Mesenchymal stem cell (in vitro differentiated cells and primary cell): ENCODE results near the gene FOXA2. TPM values are rescaled to one million over a fixed set of nuclear protein-coding genes. Genes with fewer than 3 reads are reported as not detected.

Source experiments
- DNase-seq: peaks from one replicate; pipeline ENCODE4 v3.0.0-alpha.2; 2013
- H2AFZ ChIP-seq: one replicate; pipeline ENCODE4 v1.6.1; 2013; ENCODE audit warnings: low read depth, mild to moderate bottlenecking, control low read depth, inconsistent platforms, low read length, moderate library complexity
- H2AK5ac ChIP-seq: 2 replicates; pipeline ENCODE4 v1.6.1; 2013; ENCODE audit warnings: low read length, moderate library complexity, mild to moderate bottlenecking, inconsistent platforms; ENCODE audit not compliant: severe bottlenecking
- H2BK120ac ChIP-seq: one replicate; pipeline ENCODE4 v1.6.1; 2013; ENCODE audit warnings: low read depth, mild to moderate bottlenecking, inconsistent platforms, low read length, moderate library complexity
- H2BK12ac ChIP-seq, 2 experiments: one replicate each; pipeline ENCODE4 v1.6.1; 2013; ENCODE audit warnings: inconsistent platforms in 2 of 2, low read length in 2 of 2, mild to moderate bottlenecking in 2 of 2, moderate library complexity in 2 of 2, control low read depth in 1 of 2
- H2BK15ac ChIP-seq: one replicate; pipeline ENCODE4 v1.6.1; 2013; ENCODE audit warnings: mild to moderate bottlenecking, low read depth, inconsistent platforms; ENCODE audit not compliant: poor library complexity, severe bottlenecking
- H2BK5ac ChIP-seq: 2 replicates; pipeline ENCODE4 v1.6.1; 2013; ENCODE audit warnings: low read depth, mild to moderate bottlenecking, low read length, control low read depth, inconsistent platforms; ENCODE audit not compliant: poor library complexity, severe bottlenecking
- H3K14ac ChIP-seq, 2 experiments: one replicate each; pipeline ENCODE4 v1.6.1; 2013; ENCODE audit warnings: inconsistent platforms in 2 of 2, low read length in 2 of 2, control low read depth in 1 of 2, mild to moderate bottlenecking in 1 of 2, moderate library complexity in 1 of 2
- H3K18ac ChIP-seq, 2 experiments: one replicate each; pipeline ENCODE4 v1.6.1; 2013; ENCODE audit warnings: inconsistent platforms in 2 of 2, low read length in 2 of 2, control low read depth in 1 of 2, low read depth in 1 of 2, mild to moderate bottlenecking in 1 of 2
- H3K23ac ChIP-seq, 2 experiments: one replicate each; pipeline ENCODE4 v1.6.1; 2013; ENCODE audit warnings: inconsistent platforms in 2 of 2, low read length in 2 of 2, mild to moderate bottlenecking in 2 of 2, moderate library complexity in 2 of 2, control low read depth in 1 of 2
- H3K27ac ChIP-seq: 2 replicates; pipeline ENCODE4 v1.5.1; 2013; ENCODE audit warnings: mild to moderate bottlenecking, moderate library complexity, low read length, control low read depth, inconsistent platforms; ENCODE audit not compliant: poor library complexity, severe bottlenecking
- H3K27me3 ChIP-seq, 2 experiments: 2 replicates each; pipeline versions ENCODE4 v1.6.1 to v1.7.0; 2013; ENCODE audit warnings: low read length in 2 of 2, mild to moderate bottlenecking in 2 of 2, moderate library complexity in 2 of 2, control low read depth in 1 of 2, inconsistent platforms in 1 of 2; ENCODE audit not compliant: control insufficient read depth in 1 of 2, insufficient read depth in 1 of 2
- H3K36me3 ChIP-seq, 2 experiments: 2 replicates each; pipeline versions ENCODE4 v1.6.1 to v1.7.0; 2013; ENCODE audit warnings: low read length in 2 of 2, control low read depth in 1 of 2, inconsistent platforms in 1 of 2, low read depth in 1 of 2, mild to moderate bottlenecking in 1 of 2; ENCODE audit not compliant: insufficient read depth in 2 of 2, control insufficient read depth in 1 of 2
- H3K4ac ChIP-seq, 2 experiments: one replicate each; pipeline ENCODE4 v1.6.1; 2013; ENCODE audit warnings: inconsistent platforms in 2 of 2, low read length in 2 of 2, mild to moderate bottlenecking in 2 of 2, moderate library complexity in 2 of 2, control low read depth in 1 of 2, low read depth in 1 of 2
- H3K4me1 ChIP-seq: 2 replicates; pipeline ENCODE4 v1.6.1; 2013; ENCODE audit warnings: low read depth, low read length, control low read depth; ENCODE audit not compliant: control insufficient read depth, insufficient read depth
- H3K4me2 ChIP-seq: 2 replicates; pipeline ENCODE4 v1.6.1; 2013; ENCODE audit warnings: low read length, mild to moderate bottlenecking, inconsistent platforms; ENCODE audit not compliant: poor library complexity, severe bottlenecking
- H3K4me3 ChIP-seq, 2 experiments: 2 replicates each; pipeline versions ENCODE4 v1.5.1 to v1.7.0; 2013; ENCODE audit warnings: low read length in 2 of 2, mild to moderate bottlenecking in 2 of 2, control low read depth in 1 of 2, low read depth in 1 of 2; ENCODE audit not compliant: insufficient read depth in 1 of 2
- H3K79me1 ChIP-seq: replicated peaks from 2 replicates; pipeline ENCODE4 v1.6.1; 2013; ENCODE audit warnings: mild to moderate bottlenecking, control low read depth, low read length, inconsistent platforms; ENCODE audit not compliant: poor library complexity, severe bottlenecking
- H3K9ac ChIP-seq: 2 replicates; pipeline ENCODE4 v1.7.0; 2013; ENCODE audit warnings: mild to moderate bottlenecking, low read length, moderate library complexity
- H3K9me3 ChIP-seq: 2 replicates; pipeline ENCODE4 v1.7.0; 2013; ENCODE audit warnings: mild to moderate bottlenecking, low read length; ENCODE audit not compliant: control insufficient read depth
- H4K8ac ChIP-seq: one replicate; pipeline ENCODE4 v1.6.1; 2013; ENCODE audit warnings: inconsistent platforms, mild to moderate bottlenecking, low read length, moderate library complexity
- H4K91ac ChIP-seq: one replicate; pipeline ENCODE4 v1.6.1; 2013; ENCODE audit warnings: mild to moderate bottlenecking, low read length, inconsistent platforms
- WGBS: methylation state at CpG from one replicate; pipeline ENCODE4 v1.1.7; 2013; ENCODE audit warnings: mixed read lengths; 5-methylcytosine and 5-hydroxymethylcytosine counted together
- polyA plus RNA-seq, 2 experiments: library from polyadenylated mRNA; stranded (reverse); fragments of 200-250 nt; gene quantifications; one replicate each; pipeline ENCODE4 v1.2.3, GENCODE V29; 2013

The FOXA2 gene
- not detected for polyA plus RNA-seq (2013, experiment 1 of 2)
- not detected for polyA plus RNA-seq (2013, experiment 2 of 2)

- H2BK5ac ChIP-seq: no peak within 1 kb of the TSS
- H3K23ac ChIP-seq: no peak within 1 kb of the TSS
- no peak for DNase-seq
- no peak within 1 kb of the TSS for H3K14ac ChIP-seq
- H3K18ac ChIP-seq: no peak within 1 kb of the TSS
- H3K4ac ChIP-seq: no peak within 1 kb of the TSS
- H3K4me1 ChIP-seq: peaks cover 37% of the 10 kb centered on the region
- H3K36me3 ChIP-seq: no peaks in the 10 kb centered on the region
- H4K91ac ChIP-seq: no peak within 1 kb of the TSS
- 2% methylated on average over 14 of the region's 42 CpGs for WGBS
- no peak within 1 kb of the TSS for H2AFZ ChIP-seq
- no peak within 1 kb of the TSS for H3K9ac ChIP-seq
- no peak within 1 kb of the TSS for H2AK5ac ChIP-seq
- no peaks in the 10 kb centered on the region for H3K79me1 ChIP-seq
- H3K27me3 ChIP-seq: peaks cover 87 to 90% of the 10 kb centered on the region in 2 experiments
- H2BK15ac ChIP-seq: no peak within 1 kb of the TSS
- no peaks in the 10 kb centered on the region for H3K9me3 ChIP-seq
- H3K27ac ChIP-seq: no peak within 1 kb of the TSS
- H2BK120ac ChIP-seq: no peak within 1 kb of the TSS
- no peak within 1 kb of the TSS for H2BK12ac ChIP-seq
- H3K4me2 ChIP-seq: peak within 1 kb of the TSS; percentile 40
- peak within 1 kb of the TSS in 1 of 2 experiments; percentile 49 for H3K4me3 ChIP-seq
- no peak within 1 kb of the TSS for H4K8ac ChIP-seq
These were observed at the start of gene FOXA2 for GRCh38 chr20:22584522-22584921. FOXA2 (minus strand) TSS chr20:22584572; CDS start chr20:22584278, 294 bp downstream.

- Histone ChIP-seq H3K14ac (no peak overlapping the region), H2BK120ac (no peak overlapping the region), H3K27ac (no peak overlapping the region), H3K4me2 (no peak overlapping the region), H3K36me3 (no peaks in the 10 kb centered on the region), H4K8ac (no peak overlapping the region), H4K91ac (no peak overlapping the region), H2AK5ac (no peak overlapping the region), H2BK15ac (no peak overlapping the region), H3K9ac (no peak overlapping the region), H3K23ac (no peak overlapping the region), H3K18ac (no peak overlapping the region), H3K4me1 (no peaks in the 10 kb centered on the region), H3K4ac (no peak overlapping the region), H3K9me3 (no peaks in the 10 kb centered on the region), H2AFZ (no peak overlapping the region), H3K27me3 (peaks cover 0 to 22% of the 10 kb centered on the region in 2 experiments), H2BK12ac (no peak overlapping the region), H2BK5ac (no peak overlapping the region), H3K79me1 (no peaks in the 10 kb centered on the region), H3K4me3 (no peak overlapping the region)
- no peak for DNase-seq
- 65% methylated on average over 5 of the region's 6 CpGs for WGBS
These were observed 46.3 kb upstream of the FOXA2 start for GRCh38 chr20:22630701-22631100.

GRCh38 chr20:22629927-22630326 is 45.6 kb upstream of the FOXA2 start:
- Histone ChIP-seq H3K4me3 (no peak overlapping the region), H3K36me3 (no peaks in the 10 kb centered on the region), H3K27me3 (peaks cover 0 to 25% of the 10 kb centered on the region in 2 experiments), H4K91ac (no peak overlapping the region), H4K8ac (no peak overlapping the region), H3K9ac (no peak overlapping the region), H2BK5ac (no peak overlapping the region), H2BK120ac (no peak overlapping the region), H3K18ac (no peak overlapping the region), H3K9me3 (no peaks in the 10 kb centered on the region), H3K4me1 (no peaks in the 10 kb centered on the region), H3K4me2 (no peak overlapping the region), H2AK5ac (no peak overlapping the region), H3K23ac (no peak overlapping the region), H3K79me1 (no peaks in the 10 kb centered on the region), H3K14ac (no peak overlapping the region), H3K27ac (no peak overlapping the region), H2BK12ac (no peak overlapping the region), H2AFZ (no peak overlapping the region), H3K4ac (no peak overlapping the region), H2BK15ac (no peak overlapping the region)
- no peak for DNase-seq
- 67% methylated on average over 1 of the region's 2 CpGs for WGBS

- Histone ChIP-seq H3K14ac (no peak overlapping the region), H2AFZ (no peak overlapping the region), H3K79me1 (no peaks in the 10 kb centered on the region), H3K4me1 (no peaks in the 10 kb centered on the region), H3K9ac (no peak overlapping the region), H3K18ac (no peak overlapping the region), H2BK15ac (no peak overlapping the region), H2BK120ac (no peak overlapping the region), H3K23ac (no peak overlapping the region), H2AK5ac (no peak overlapping the region), H3K4me2 (no peak overlapping the region), H3K27ac (no peak overlapping the region), H3K4me3 (no peak overlapping the region), H4K91ac (no peak overlapping the region), H3K27me3 (peaks cover 0 to 25% of the 10 kb centered on the region in 2 experiments), H3K4ac (no peak overlapping the region), H2BK12ac (no peak overlapping the region), H3K36me3 (no peaks in the 10 kb centered on the region), H4K8ac (no peak overlapping the region), H2BK5ac (no peak overlapping the region), H3K9me3 (no peaks in the 10 kb centered on the region)
- no peak for DNase-seq
- 58% methylated on average over 3 of the region's 3 CpGs for WGBS
These were observed 45.1 kb upstream of the FOXA2 start for GRCh38 chr20:22629447-22629846.
